ENCODE measurements around the gene TTN. TPM values are rescaled to one million over a fixed set of nuclear protein-coding genes. Genes with fewer than 3 reads are reported as not detected.

Gene TTN
- total RNA-seq, 1 donor from 2014 or later = 0.05 TPM

DNA sequence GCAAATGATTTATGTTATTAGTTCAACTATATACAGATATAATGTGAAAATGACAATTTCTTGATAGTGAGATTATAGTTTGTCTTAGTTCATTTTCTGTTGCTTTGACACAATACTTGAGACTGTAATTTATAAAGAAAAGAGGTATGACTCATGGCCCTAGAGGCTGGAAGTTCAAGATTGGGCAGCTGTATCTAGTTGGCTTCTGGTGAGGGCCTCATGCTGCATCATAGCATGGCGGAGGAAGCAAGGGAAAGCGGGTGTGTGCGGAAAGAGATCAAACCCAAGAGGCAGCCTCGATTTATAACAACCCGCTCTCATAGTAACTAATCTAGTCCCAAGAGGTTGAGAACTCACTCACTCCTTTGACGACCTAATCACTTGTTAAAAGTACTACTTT is 315.6 kb downstream of the TTN start:
- DNase-seq (ENCODE audit: low read depth) = no peak

- no peak for DNase-seq (ENCODE audit: low read depth)
Measured at GRCh38 chr2:178485356-178485755, 321.9 kb downstream of the TTN start.

DNA sequence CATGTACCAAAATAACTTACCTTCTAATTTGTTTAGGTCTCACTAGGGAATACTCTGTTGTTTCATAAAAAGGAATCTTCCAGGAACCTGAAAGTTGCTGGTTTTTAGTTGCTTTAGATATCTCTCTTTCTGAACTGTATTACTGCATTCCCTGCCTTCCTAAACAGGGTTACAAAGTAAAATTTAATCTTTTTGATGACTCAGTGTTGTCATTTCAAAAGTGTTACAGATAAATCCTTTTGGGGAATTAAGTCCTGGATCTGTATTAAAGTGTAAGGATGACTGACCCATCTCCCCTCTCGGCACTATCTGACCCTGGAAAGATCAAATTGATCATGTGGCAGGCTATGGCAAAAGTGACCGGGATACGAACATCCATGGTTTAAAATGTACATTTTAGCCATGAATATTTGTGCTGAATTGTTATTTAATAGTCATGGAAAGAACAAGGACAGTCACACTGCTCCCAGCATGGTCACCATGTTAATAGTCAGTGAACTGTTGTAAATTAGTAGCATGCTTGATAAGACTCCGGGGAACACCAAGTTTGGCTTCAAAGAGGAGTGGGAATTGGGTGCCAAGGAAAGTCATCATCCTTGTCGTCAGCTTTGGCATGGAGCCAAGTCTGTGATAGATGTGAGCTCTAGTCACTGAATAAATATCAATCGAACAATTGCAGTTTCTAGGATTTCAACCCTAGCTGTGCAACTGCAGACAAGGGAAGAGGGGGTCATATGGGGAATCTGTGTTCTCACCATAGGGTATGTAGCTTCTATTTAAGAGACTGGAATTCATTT is 322.8 kb downstream of the TTN start:
- DNase-seq (ENCODE audit: low read depth) = peak; percentile 31

DNA sequence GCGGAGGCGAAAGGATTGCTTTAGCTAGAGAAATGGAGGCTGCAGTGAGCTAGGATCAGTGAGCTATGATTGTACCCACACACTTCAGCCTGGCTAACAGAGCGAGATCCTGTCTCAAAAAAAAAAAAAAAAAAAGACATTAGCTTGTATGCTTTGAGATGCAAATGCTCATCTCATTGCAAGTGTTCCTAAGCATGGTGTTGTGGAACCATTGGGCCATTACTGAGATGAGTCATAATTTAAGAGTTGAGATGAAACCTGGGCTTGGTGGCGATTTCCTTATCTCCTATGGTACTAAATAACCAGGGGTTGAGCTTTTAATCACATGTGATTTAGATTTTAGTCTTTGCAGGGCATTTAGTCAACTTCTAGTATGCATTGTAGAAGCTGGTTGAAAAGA is 324.8 kb downstream of the TTN start:
- DNase-seq (ENCODE audit: low read depth) = peak; percentile 40

GRCh38 chr2:178480227-178481181 is 326.7 kb downstream of the TTN start, which contains the start of gene PLEKHA3:
PLEKHA3 (plus strand) TSS chr2:178480457; CDS start chr2:178480870, 413 bp downstream.
- DNase-seq (ENCODE audit: low read depth) = peak; percentile 86

DNA sequence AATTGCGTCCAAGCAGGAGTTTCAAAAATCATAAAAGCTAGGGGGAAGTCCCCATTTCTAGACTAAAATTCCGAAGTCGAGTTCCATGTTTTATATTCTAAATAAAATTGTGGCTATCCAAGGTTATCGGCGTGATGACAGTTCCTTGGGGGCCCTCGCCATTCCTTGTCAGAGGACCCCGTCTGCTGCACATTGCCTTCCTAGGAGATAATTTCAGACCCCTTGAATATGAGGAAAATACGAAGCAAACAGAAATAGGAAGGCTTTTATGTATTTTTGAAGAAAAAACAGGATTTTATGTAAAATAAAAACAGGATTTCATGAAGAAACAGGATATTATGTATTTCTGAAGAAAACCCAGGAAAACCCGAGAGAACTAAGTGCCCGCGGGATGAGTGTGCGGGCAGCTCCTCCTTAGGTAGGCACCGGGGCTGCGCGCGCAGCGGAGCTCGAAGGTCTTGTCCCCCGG is 327.4 kb downstream of the TTN start:
- DNase-seq (ENCODE audit: low read depth) = no peak

DNA sequence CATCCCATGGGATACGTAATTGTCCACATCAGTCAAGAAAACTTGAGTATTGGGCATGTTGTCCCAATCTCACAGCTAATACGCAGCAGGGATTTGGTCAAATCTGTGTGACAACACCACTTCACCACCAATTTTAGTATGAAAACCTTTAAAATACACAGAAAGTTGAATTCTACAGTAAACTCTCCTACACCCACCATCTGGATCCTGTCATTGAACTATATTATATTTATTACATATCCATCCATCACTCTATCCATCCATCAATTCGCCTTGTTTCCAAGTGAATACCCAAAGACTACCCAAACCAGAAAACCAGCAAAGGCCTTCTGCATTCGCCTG is 328.0 kb downstream of the TTN start:
- no peak for DNase-seq (ENCODE audit: low read depth)

GRCh38 chr2:178478439-178479274 is 328.6 kb downstream of the TTN start, which contains the start of gene FKBP7:
FKBP7 (minus strand) TSS chr2:178478600; CDS start chr2:178478499, 101 bp downstream.
- peak; percentile 57 for DNase-seq (ENCODE audit: low read depth)

GRCh38 chr2:178478130-178478438 is 329.1 kb downstream of the TTN start:
- DNase-seq (ENCODE audit: low read depth) = peak; percentile 17

DNA sequence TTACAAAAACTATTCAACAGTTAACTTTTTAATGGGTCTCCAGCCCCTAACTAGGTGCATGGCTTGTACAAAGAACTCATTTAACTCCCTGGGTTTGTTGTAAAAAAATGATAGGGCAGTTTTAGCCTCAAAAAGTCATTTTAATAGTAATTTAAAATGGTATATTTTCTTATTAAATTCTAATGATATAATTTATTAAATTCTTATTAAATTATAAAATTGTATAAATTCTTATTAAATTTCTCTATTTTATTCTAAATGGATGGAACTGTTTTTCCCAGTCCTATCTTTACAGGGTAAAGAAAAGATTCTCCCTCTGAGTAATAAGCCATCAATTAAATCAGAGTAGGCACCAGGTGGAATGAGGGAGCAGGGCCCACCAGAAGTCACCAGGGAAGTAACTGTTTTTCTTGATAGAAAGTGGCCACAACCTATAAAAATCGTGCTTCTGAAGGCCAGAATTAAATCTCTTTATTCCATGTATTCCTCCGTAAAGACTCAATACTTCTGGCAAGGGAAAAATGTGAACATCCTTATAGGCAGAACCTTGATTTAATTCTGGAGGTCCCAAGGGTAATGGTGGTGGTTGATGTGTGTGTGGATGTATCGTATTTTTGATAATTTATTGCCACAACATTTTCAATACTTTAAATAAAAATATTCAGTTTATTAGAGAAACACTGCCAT is 329.6 kb downstream of the TTN start:
- no peak for DNase-seq (ENCODE audit: low read depth)

GRCh38 chr2:178476477-178476876 is 330.7 kb downstream of the TTN start:
- no peak for DNase-seq (ENCODE audit: low read depth)

Other genes with a start within 250 kb of the TTN start
- gene CCDC141, start 242.7 kb upstream of the TTN start, total RNA-seq = under 0.01 and 0.05 TPM in 2 replicates

All from renal cortical epithelial cell (primary cell).